ENCODE results near the gene GBGT1. TPM values are rescaled to one million over a fixed set of nuclear protein-coding genes. Genes with fewer than 3 reads are reported as not detected.

GBGT1 gene
- total and polyA plus RNA-seq, 9 of the 15 experiments (the other 6 are each of a cell fraction or from before 2014, with no cell fraction given), result 0.55 to 25.8 (median 13.7) TPM

DNA sequence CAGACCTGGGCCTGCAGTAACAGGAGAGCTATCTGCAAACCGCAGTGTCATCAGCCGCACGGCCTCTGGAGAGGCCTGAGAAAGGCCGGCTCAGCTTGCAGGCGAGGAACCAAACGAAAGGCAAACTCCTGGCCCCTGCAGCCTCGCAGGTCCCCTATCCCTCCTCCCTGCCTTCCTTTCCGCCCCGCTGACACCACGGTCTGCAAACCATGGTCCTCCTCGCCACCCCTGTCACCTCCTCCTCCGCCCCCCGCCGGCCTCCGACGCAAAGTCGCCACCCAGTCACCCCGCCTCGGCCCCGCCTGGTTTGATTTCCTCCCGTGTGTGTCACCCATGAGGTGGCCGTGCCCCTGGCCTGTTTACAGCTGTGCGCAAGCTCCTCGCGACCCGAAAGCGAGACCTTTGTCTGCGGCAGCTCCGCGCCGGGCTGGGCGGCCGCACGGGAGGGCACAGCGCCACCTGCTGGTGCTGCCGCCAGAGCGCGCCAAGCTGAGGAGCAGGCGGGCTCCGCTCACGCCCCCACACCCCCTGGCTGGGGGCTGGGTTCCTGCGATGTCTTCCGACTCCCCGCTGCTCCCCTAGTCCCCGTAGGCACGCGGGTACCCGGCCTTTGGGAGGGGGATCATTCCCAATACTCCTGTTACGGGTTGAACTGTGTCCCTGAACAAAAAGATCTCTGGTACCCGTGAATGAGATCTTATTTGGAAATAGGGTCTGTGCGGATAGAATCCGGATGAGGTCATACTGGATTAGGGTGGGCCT is 19.4 kb downstream of the GBGT1 start (continued):
- TF ChIP-seq, protein P1, sequence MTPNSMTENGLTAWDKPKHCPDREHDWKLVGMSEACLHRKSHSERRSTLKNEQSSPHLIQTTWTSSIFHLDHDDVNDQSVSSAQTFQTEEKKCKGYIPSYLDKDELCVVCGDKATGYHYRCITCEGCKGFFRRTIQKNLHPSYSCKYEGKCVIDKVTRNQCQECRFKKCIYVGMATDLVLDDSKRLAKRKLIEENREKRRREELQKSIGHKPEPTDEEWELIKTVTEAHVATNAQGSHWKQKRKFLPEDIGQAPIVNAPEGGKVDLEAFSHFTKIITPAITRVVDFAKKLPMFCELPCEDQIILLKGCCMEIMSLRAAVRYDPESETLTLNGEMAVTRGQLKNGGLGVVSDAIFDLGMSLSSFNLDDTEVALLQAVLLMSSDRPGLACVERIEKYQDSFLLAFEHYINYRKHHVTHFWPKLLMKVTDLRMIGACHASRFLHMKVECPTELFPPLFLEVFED (CRISPR knock-in tag; conservative IDR thresholded peaks at IDR 0.05), result peak; percentile 69; the same call in 1 of the 2 replicates
- TF ChIP-seq, protein P2, sequence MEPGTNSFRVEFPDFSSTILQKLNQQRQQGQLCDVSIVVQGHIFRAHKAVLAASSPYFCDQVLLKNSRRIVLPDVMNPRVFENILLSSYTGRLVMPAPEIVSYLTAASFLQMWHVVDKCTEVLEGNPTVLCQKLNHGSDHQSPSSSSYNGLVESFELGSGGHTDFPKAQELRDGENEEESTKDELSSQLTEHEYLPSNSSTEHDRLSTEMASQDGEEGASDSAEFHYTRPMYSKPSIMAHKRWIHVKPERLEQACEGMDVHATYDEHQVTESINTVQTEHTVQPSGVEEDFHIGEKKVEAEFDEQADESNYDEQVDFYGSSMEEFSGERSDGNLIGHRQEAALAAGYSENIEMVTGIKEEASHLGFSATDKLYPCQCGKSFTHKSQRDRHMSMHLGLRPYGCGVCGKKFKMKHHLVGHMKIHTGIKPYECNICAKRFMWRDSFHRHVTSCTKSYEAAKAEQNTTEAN (CRISPR knock-in tag; IDR thresholded peaks at IDR 0.05), result no peak
- TF ChIP-seq, protein P3, sequence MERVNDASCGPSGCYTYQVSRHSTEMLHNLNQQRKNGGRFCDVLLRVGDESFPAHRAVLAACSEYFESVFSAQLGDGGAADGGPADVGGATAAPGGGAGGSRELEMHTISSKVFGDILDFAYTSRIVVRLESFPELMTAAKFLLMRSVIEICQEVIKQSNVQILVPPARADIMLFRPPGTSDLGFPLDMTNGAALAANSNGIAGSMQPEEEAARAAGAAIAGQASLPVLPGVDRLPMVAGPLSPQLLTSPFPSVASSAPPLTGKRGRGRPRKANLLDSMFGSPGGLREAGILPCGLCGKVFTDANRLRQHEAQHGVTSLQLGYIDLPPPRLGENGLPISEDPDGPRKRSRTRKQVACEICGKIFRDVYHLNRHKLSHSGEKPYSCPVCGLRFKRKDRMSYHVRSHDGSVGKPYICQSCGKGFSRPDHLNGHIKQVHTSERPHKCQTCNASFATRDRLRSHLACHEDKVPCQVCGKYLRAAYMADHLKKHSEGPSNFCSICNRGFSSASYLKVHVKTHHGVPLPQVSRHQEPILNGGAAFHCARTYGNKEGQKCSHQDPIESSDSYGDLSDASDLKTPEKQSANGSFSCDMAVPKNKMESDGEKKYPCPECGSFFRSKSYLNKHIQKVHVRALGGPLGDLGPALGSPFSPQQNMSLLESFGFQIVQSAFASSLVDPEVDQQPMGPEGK (CRISPR knock-in tag; IDR thresholded peaks at IDR 0.05; ENCODE audit: borderline replicate concordance), result no peak
- TF ChIP-seq GATAD2A (IDR thresholded peaks at IDR 0.05) (no peak), FOXK2 (conservative IDR thresholded peaks at IDR 0.05 in 1 of 2, IDR thresholded peaks at IDR 0.05 in 1 of 2; ENCODE audit: low read depth in 2 of 2) (peak; percentile 85 to 90), MEF2D (tag; conservative IDR thresholded peaks at IDR 0.05; ENCODE audit: low read depth) (no peak), FOXK1 (CRISPR knock-in tag; IDR thresholded peaks at IDR 0.05; ENCODE audit: borderline replicate concordance) (no peak), GABPA (tag; conservative IDR thresholded peaks at IDR 0.05; ENCODE audit: low read depth) (no peak), CBX1 (IDR thresholded peaks at IDR 0.05; ENCODE audit: low read depth) (peak; percentile 65), ZKSCAN8 (CRISPR knock-in tag; IDR thresholded peaks at IDR 0.05) (no peak), ZFX (CRISPR knock-in tag; IDR thresholded peaks at IDR 0.05) (peak; percentile 80), ZEB2 (IDR thresholded peaks at IDR 0.05) (0 out of 2 replicates have a peak, but pooled peaks have one; percentile 72), KLF1 (tag; IDR thresholded peaks at IDR 0.05) (peak; percentile 74; the same call in 1 of the 2 replicates), MEF2A (IDR thresholded peaks at IDR 0.05; ENCODE audit: control insufficient read depth, low read depth, low read length) (no peak), DACH1 (IDR thresholded peaks at IDR 0.05; ENCODE audit: partially characterized antibody) (peak; percentile 75), HDGF (IDR thresholded peaks at IDR 0.05) (peak; percentile 93), LEF1 (IDR thresholded peaks at IDR 0.05) (peak; percentile 44), ZNF41 (CRISPR knock-in tag; conservative IDR thresholded peaks at IDR 0.05) (no peak), POLR2A (conservative IDR thresholded peaks at IDR 0.05) (no peak; the same call in 1 of the 2 replicates), ELF2 (CRISPR knock-in tag; IDR thresholded peaks at IDR 0.05) (peak; percentile 59), OTX1 (CRISPR knock-in tag; IDR thresholded peaks at IDR 0.05) (peak; percentile 70; the same call in 1 of the 2 replicates), NFIX (CRISPR knock-in tag; IDR thresholded peaks at IDR 0.05; ENCODE audit: low read depth) (no peak), GABPB1 (CRISPR knock-in tag; IDR thresholded peaks at IDR 0.05) (peak; percentile 76), ZFP1 (CRISPR knock-in tag; IDR thresholded peaks at IDR 0.05) (no peak)
- TF ChIP-seq, protein P4, sequence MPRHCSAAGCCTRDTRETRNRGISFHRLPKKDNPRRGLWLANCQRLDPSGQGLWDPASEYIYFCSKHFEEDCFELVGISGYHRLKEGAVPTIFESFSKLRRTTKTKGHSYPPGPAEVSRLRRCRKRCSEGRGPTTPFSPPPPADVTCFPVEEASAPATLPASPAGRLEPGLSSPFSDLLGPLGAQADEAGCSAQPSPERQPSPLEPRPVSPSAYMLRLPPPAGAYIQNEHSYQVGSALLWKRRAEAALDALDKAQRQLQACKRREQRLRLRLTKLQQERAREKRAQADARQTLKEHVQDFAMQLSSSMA (CRISPR knock-in tag; IDR thresholded peaks at IDR 0.05), result 0 out of 2 replicates have a peak, but pooled peaks have one; percentile 15

Measured in K562 (cell line).